Colonic mucosa (tissue), 4 donors: ENCODE data around the gene ASTN2. TPM values are rescaled to one million over a fixed set of nuclear protein-coding genes. Genes with fewer than 3 reads are reported as not detected.

Experiments used
- DNase-seq: peaks from one replicate; pipeline ENCODE4 v3.0.0-alpha.2; 2020
- H3K27ac ChIP-seq: fragments of 200-600 bp; one replicate; pipeline ENCODE4 v1.8.0; 2021
- H3K27me3 ChIP-seq: fragments of 200-600 bp; one replicate; pipeline ENCODE4 v1.8.0; 2021
- H3K36me3 ChIP-seq: fragments of 200-600 bp; one replicate; pipeline ENCODE4 v1.8.0; 2021
- H3K4me1 ChIP-seq: fragments of 200-600 bp; one replicate; pipeline ENCODE4 v1.8.0; 2021; ENCODE audit warnings: mild to moderate bottlenecking
- H3K4me3 ChIP-seq: fragments of 200-600 bp; one replicate; pipeline ENCODE4 v1.8.0; 2021
- H3K9ac ChIP-seq, 2 donors: one replicate each; pipeline ENCODE4 v1.7.0; 2013; ENCODE audit warnings: control low read depth in 2 of 2, low read depth in 2 of 2, low read length in 2 of 2
- H3K9me3 ChIP-seq: fragments of 200-600 bp; one replicate; pipeline ENCODE4 v1.8.0; 2021
- CTCF ChIP-seq: fragments of 200-600 bp; IDR thresholded peaks from one replicate; pipeline ENCODE4 v1.8.0; 2022; ENCODE audit warnings: antibody characterized with exemption, mild to moderate bottlenecking
- intact Hi-C: fragments of 100-400 bp; cut with DNase I; formaldehyde crosslinking; loops from one replicate; pipeline ENCODE4 v1.14.1; 2022
- total RNA-seq, 2 donors: library from RNA; stranded (reverse); fragmentation: NEBNext Ultra II Directional in 1 of 2; extraction: Animal tissue kit (Norgen Biotek cat#: 25700) in 1 of 2; gene quantifications; one replicate each; pipeline ENCODE4 v1.2.1, GENCODE V29; 2021
- donor health status: healthy.
- donor health status: DM: no; HTN: no; CAD: no.
- donor health status: DM: no; HTN: no; CAD: no.

Gene ASTN2
- total RNA-seq, 2 donors from 2014 or later = 2.5 to 6.1 TPM

GRCh38 chr9:117273612-117274011 is 141.2 kb downstream of the ASTN2 start:
- Histone ChIP-seq H3K9ac (no peak overlapping the region), H3K9me3 (no peaks in the 10 kb centered on the region), H3K4me3 (no peak overlapping the region), H3K27ac (no peak overlapping the region), H3K36me3 (no peaks in the 10 kb centered on the region), H3K4me1 (no peaks in the 10 kb centered on the region), H3K27me3 (no peaks in the 10 kb centered on the region)
- TF ChIP-seq CTCF = no peak
- intact Hi-C loops = no loop called here
- no peak for DNase-seq

DNA sequence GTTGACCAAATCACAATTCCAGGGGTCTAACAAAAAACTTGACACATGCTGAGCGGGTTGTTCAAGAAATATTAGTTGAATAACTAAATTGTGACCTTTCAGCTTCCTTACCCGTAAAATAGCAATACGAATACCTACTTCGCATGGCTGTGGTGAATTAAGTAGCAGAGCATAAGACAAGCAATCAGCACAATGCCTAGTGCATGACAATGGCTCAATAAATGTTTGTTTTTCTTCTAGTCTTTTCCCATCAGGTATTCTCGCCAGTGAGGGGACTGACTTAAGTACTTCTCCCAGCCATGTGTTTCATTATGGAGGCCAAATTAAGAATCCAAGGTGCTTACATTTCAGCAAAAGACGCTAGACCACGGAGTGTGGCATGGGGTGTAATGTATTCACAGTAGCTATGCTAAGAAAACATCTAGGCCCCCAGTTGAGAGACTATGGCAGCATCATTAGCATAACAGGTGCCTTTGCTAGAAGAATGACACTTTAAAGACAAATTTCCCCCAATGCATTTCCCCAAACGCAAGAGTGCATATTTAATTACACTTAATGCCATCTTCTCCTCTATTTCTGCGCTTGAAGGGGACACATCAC is 145.9 kb downstream of the ASTN2 start:
- intact Hi-C loops = no loop called here
- no peak for TF ChIP-seq CTCF

DNA sequence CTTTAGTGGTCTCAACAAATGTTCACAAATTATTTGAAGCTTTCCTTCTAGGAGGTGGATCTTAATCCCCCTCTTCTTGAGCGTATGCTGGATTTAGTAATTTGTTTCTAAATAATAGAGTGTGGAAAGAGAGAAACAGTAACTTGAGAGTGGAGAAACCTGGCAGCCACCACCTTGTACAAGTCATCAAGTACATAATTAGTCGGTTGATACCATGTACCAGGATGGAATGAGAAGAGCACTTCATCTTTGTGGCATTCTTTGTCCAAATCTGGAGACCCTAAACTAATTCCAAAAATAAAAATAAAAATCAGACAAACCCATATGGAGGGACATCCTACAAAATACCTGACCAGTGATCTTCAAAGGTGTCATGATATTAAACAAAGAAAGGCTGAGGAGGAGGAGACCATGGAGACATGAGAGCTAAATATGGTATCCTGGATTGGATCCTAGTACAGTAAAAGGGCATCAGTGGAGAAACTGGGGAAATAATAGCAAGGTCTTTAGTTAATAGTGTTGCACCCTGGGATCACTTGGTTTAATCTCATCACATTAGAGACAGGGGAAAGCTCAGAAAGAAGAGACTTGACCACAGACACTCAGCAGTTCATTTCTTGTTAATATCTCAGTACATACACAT is 147.9 kb downstream of the ASTN2 start:
- Histone ChIP-seq H3K4me3 (no peak overlapping the region), H3K27me3 (no peaks in the 10 kb centered on the region), H3K4me1 (no peaks in the 10 kb centered on the region), H3K36me3 (no peaks in the 10 kb centered on the region), H3K9ac (no peak overlapping the region), H3K9me3 (no peaks in the 10 kb centered on the region), H3K27ac (no peak overlapping the region)
- no peak for DNase-seq
- intact Hi-C loops = no loop called here
- TF ChIP-seq CTCF = no peak

More for the DNA sequence above, 145.9 kb downstream of the ASTN2 start:
- Histone ChIP-seq H3K9me3 (no peaks in the 10 kb centered on the region), H3K27me3 (no peaks in the 10 kb centered on the region), H3K4me3 (no peak overlapping the region), H3K27ac (no peak overlapping the region), H3K9ac (no peak overlapping the region), H3K4me1 (no peaks in the 10 kb centered on the region), H3K36me3 (no peaks in the 10 kb centered on the region)
- no peak for DNase-seq

DNA sequence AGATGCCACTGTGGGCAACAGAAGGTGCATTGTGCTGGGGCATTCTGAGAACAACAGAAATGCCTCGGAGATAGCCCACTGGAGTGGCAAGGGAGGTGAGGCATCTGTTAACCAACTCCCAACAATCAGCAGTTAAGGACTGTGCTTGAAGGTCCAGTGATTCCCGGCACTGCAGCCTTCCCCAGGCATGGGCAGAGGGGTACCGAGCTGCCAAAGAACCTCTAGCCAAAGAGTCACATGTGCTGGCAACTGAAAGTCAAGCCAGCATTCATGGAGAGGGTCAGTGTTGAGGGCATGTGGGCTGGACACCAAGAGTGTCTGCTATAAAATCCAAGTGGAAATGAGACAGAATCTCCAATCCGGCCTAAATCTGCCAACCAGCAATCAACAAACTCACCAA is 149.6 kb downstream of the ASTN2 start:
- intact Hi-C loops = no loop called here

GRCh38 chr9:117258184-117258866 is 156.5 kb downstream of the ASTN2 start:
- intact Hi-C loops = no loop called here
- H3K9ac ChIP-seq = no peak overlapping the region

More for the DNA sequence above, 149.6 kb downstream of the ASTN2 start:
- no peaks in the 10 kb centered on the region for H3K4me1 ChIP-seq
- TF ChIP-seq CTCF = no peak
- no peaks in the 10 kb centered on the region for H3K36me3 ChIP-seq
- DNase-seq = no peak
- no peak overlapping the region for H3K4me3 ChIP-seq
- H3K27ac ChIP-seq = no peak overlapping the region
- H3K27me3 ChIP-seq = no peaks in the 10 kb centered on the region
- H3K9ac ChIP-seq = no peak overlapping the region
- no peaks in the 10 kb centered on the region for H3K9me3 ChIP-seq

More at GRCh38 chr9:117258184-117258866, 156.5 kb downstream of the ASTN2 start:
- DNase-seq = no peak
- Histone ChIP-seq H3K4me1 (no peaks in the 10 kb centered on the region), H3K36me3 (no peaks in the 10 kb centered on the region), H3K27me3 (no peaks in the 10 kb centered on the region), H3K9me3 (no peaks in the 10 kb centered on the region), H3K4me3 (no peak overlapping the region), H3K27ac (no peak overlapping the region)
- TF ChIP-seq CTCF = no peak
